Tibial nerve (tissue), 4 donors: Measurements from ENCODE around the gene PCDHGB1.

Source experiments
- CTCF ChIP-seq, 5 experiments: fragments of 200-600 bp in 3 of 5; fragments of 450-650 bp in 2 of 5; sonication (generic) in 3 of 5; IDR thresholded peaks; one replicate each; pipeline ENCODE4 v1.5.1; 2016 to 2019; ENCODE audit warnings: antibody characterized with exemption in 5 of 5, mild to moderate bottlenecking in 3 of 5, moderate library complexity in 2 of 5
- EP300 ChIP-seq, 2 donors: sonication (generic); formaldehyde crosslinking; IDR thresholded peaks; one replicate each; pipeline ENCODE4 v1.6.1; 2017; ENCODE audit warnings: antibody characterized with exemption in 2 of 2, mild to moderate bottlenecking in 1 of 2
- POLR2A ChIP-seq, 2 donors: fragments of 450-650 bp; IDR thresholded peaks; one replicate each; pipeline ENCODE4 v1.6.1; 2017; ENCODE audit warnings: antibody characterized with exemption in 2 of 2, mild to moderate bottlenecking in 2 of 2, moderate library complexity in 2 of 2

DNA sequence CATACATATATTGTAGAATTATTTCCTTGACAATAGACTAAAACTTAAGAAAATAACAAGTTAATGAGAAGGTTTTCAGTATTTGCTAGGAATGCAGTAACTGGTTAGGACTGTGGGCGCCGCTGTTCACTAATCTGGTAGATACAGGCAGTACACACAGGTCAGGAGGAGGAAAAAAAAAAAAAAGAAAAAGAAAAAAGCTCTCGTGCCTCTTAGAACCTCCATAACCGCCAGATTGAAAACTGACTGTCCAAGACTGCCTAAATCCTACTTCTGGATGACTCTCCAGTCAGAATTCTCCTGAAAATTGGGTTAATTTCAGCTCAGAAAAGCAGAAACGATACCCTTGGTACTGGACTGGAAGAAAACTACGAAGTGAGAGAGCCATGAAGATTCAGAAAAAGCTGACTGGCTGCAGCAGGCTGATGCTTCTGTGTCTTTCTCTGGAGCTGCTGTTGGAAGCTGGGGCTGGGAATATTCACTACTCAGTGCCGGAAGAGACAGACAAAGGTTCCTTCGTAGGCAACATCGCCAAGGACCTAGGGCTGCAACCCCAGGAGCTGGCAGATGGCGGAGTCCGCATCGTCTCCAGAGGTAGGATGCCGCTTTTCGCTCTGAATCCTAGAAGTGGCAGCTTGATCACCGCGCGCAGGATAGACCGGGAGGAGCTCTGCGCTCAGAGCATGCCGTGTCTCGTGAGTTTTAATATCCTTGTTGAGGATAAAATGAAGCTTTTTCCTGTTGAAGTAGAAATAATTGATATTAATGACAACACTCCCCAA is 19.4 kb upstream of the PCDHGB1 start, which contains the start of gene PCDHGA1:
- TF ChIP-seq CTCF (IDR thresholded peaks at IDR 0.05) (no peak), POLR2A (IDR thresholded peaks at IDR 0.05) (no peak), EP300 (IDR thresholded peaks at IDR 0.05) (no peak)
